Activated CD4-positive, alpha-beta memory T cell treated with anti-CD3 and anti-CD28 coated beads for 36 hours (primary cell): ENCODE results near the gene LRRFIP1. TPM values are rescaled to one million over a fixed set of nuclear protein-coding genes. Genes with fewer than 3 reads are reported as not detected.

Experiments
- CTCF ChIA-PET: fragments of 350-600 bp; sonication (Branson Sonifier 250); formaldehyde crosslinking; loops from one replicate; lab custom pipeline; 2021; ENCODE audit warnings: antibody characterized with exemption, inconsistent platforms; lab: Charles Lee
- POLR2A ChIA-PET: fragments of 350-600 bp; sonication (Branson Sonifier 250); formaldehyde crosslinking; loops from one replicate; lab custom pipeline; 2021; ENCODE audit warnings: antibody characterized with exemption; lab: Charles Lee
- DNase-seq: peaks from one replicate; pipeline ENCODE4 v3.0.0-alpha.2; 2020
- H3K27ac Mint-ChIP-seq: one replicate; pipeline ENCODE4 v1.8.0; 2021; ENCODE audit warnings: mixed read lengths
- H3K27me3 Mint-ChIP-seq: one replicate; pipeline ENCODE4 v1.8.0; 2021; ENCODE audit warnings: mixed read lengths
- H3K36me3 Mint-ChIP-seq: one replicate; pipeline ENCODE4 v1.8.0; 2021; ENCODE audit warnings: mixed read lengths
- H3K4me1 Mint-ChIP-seq: one replicate; pipeline ENCODE4 v1.8.0; 2021; ENCODE audit warnings: low read depth, mixed read lengths
- H3K4me3 Mint-ChIP-seq: one replicate; pipeline ENCODE4 v1.8.0; 2021; ENCODE audit warnings: mild to moderate bottlenecking, mixed read lengths
- H3K9me3 Mint-ChIP-seq: one replicate; pipeline ENCODE4 v1.8.0; 2021; ENCODE audit warnings: mixed read lengths
- intact Hi-C: fragments of 100-400 bp; cut with micrococcal nuclease; formaldehyde crosslinking; loops from one replicate; pipeline ENCODE4 v1.15.1; 2023
- total RNA-seq, 2 experiments: library from RNA; stranded (reverse); gene quantifications; one replicate each; pipeline ENCODE4 v1.2.3, GENCODE V29; 2021

Gene LRRFIP1
- total RNA-seq, 2 experiments from 2014 or later: 238 to 240 TPM

GRCh38 chr2:237628247-237629187 lies 1.1 kb downstream of the LRRFIP1 start:
- Mint-ChIP-seq H3K36me3 (no peaks in the 10 kb centered on the region), H3K27ac (no peak overlapping the region), H3K4me3 (peak overlapping the region; percentile 78), H3K4me1 (peaks cover 15% of the 10 kb centered on the region), H3K9me3 (no peaks in the 10 kb centered on the region), H3K27me3 (peaks cover 24% of the 10 kb centered on the region)
- CTCF ChIA-PET: no interaction called here
- POLR2A ChIA-PET: no interaction called here
- DNase-seq: no peak
- intact Hi-C loops: no loop called here

DNA sequence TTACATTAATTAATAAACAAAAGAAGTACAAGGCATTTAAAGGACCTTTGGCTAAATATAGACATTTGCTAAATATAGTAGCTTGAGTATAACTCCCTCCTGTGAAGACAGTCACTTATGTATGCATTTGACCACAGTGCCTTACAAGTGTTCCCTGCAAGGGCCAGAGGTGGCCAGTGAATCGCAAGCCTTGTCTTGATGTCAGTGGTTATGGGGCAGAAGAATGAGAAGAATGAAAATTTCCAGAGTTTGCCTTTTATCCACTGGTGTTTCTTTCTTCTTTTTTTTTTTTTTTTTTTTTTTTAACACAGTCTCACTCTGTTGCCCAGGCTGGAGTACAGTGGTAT lies 1.8 kb downstream of the LRRFIP1 start:
- CTCF ChIA-PET: no interaction called here
- H3K36me3 Mint-ChIP-seq: no peaks in the 10 kb centered on the region

DNA sequence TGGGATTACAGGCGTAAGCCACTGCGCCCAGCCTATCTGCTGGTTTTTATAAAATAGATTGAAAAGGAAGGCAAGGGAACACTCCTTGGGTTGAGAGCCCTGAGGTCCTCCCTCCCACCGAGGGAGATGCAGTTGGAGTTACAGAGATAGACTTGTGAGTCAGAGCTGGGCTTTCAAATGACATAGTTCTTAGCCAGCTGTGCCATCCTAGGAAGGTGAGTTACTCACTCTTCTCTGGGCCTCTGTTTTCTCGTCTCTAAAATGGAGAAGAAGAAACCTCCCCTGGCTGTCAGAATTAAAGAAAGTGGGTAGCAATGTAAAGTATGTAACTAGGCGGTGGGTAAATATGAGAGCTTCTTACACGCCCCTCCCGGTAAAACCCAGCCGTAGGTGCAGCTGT lies 2.4 kb downstream of the LRRFIP1 start:
- Mint-ChIP-seq H3K27ac (no peak overlapping the region), H3K4me3 (no peak overlapping the region), H3K36me3 (no peaks in the 10 kb centered on the region), H3K9me3 (peaks cover 4% of the 10 kb centered on the region), H3K4me1 (peaks cover 15% of the 10 kb centered on the region), H3K27me3 (peaks cover 24% of the 10 kb centered on the region)
- no peak for DNase-seq
- intact Hi-C loops: no loop called here
- CTCF ChIA-PET: no interaction called here
- POLR2A ChIA-PET: no interaction called here

More for the DNA sequence above, 1.8 kb downstream of the LRRFIP1 start:
- Mint-ChIP-seq H3K4me3 (no peak overlapping the region), H3K4me1 (peaks cover 15% of the 10 kb centered on the region), H3K27ac (no peak overlapping the region), H3K27me3 (peaks cover 24% of the 10 kb centered on the region), H3K9me3 (no peaks in the 10 kb centered on the region)
- DNase-seq: no peak
- intact Hi-C loops: no loop called here
- POLR2A ChIA-PET: no interaction called here

DNA sequence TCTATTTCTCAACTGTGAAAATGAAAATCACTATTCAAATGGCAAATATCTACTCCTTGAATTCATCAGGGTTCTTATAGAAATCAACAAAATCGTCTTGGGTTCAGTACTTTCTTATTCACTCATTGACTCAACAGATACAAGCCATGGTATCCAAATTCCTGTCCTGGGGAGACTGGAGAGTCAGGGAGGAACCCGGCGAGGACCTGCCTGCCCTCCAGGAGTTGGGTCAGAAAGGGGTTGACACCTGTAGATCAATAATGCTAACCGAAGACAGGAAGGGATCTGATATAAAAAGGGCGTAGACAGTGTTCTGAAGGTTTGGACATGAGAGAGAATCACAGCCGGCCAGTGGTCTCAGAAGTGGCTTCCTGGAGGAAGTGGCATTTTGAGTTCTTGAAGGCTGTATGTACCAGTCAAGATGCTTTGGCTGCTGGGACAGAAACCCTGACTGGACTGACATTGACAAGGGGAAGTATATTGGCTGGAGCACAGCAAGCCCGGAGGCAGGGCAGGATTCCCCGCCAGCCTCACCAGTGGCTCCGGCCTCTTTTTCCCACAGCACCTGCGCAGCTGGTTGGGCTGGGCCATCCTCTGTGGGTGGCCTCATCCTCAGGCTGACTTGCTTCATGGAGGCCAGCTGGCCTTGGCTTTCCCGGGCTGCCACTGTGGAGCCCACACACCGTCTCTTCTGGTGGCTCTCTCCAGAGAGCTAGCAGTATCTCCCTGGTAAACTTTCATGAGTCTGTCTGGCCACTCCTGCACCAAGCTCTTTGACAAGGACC lies 3.0 kb downstream of the LRRFIP1 start:
- Mint-ChIP-seq H3K9me3 (peaks cover 7% of the 10 kb centered on the region), H3K36me3 (no peaks in the 10 kb centered on the region), H3K4me3 (no peak overlapping the region), H3K4me1 (peaks cover 15% of the 10 kb centered on the region), H3K27ac (no peak overlapping the region), H3K27me3 (peaks cover 23% of the 10 kb centered on the region)
- ChIA-PET CTCF (no interaction called here), POLR2A (no interaction called here)
- no peak for DNase-seq
- intact Hi-C loops: no loop called here

- DNase-seq: no peak
- no peak overlapping the region for H3K4me3 Mint-ChIP-seq
- H3K36me3 Mint-ChIP-seq: no peaks in the 10 kb centered on the region
- ChIA-PET CTCF (no interaction called here), POLR2A (no interaction called here)
- H3K27me3 Mint-ChIP-seq: peaks cover 21% of the 10 kb centered on the region
- peaks cover 7% of the 10 kb centered on the region for H3K9me3 Mint-ChIP-seq
- H3K27ac Mint-ChIP-seq: no peak overlapping the region
- intact Hi-C loops: no loop called here
- peaks cover 15% of the 10 kb centered on the region for H3K4me1 Mint-ChIP-seq
Measured at GRCh38 chr2:237631007-237631785, 3.8 kb downstream of the LRRFIP1 start.

- no peak for DNase-seq
- H3K9me3 Mint-ChIP-seq: peaks cover 7% of the 10 kb centered on the region
- intact Hi-C loops: no loop called here
- H3K27ac Mint-ChIP-seq: no peak overlapping the region
- peaks cover 20% of the 10 kb centered on the region for H3K4me1 Mint-ChIP-seq
- POLR2A ChIA-PET: no interaction called here
- no peak overlapping the region for H3K4me3 Mint-ChIP-seq
- CTCF ChIA-PET: no interaction called here
- peaks cover 13% of the 10 kb centered on the region for H3K27me3 Mint-ChIP-seq
- H3K36me3 Mint-ChIP-seq: no peaks in the 10 kb centered on the region
Measured at GRCh38 chr2:237631801-237632585, 4.6 kb downstream of the LRRFIP1 start.

- Mint-ChIP-seq H3K27ac (no peak overlapping the region), H3K27me3 (peaks cover 10% of the 10 kb centered on the region), H3K9me3 (peaks cover 7% of the 10 kb centered on the region), H3K4me1 (peaks cover 18% of the 10 kb centered on the region), H3K4me3 (no peak overlapping the region), H3K36me3 (no peaks in the 10 kb centered on the region)
- POLR2A ChIA-PET: no interaction called here
- DNase-seq: no peak
- intact Hi-C loops: no loop called here
- CTCF ChIA-PET: interaction anchor here (0.9 kb wide), 1 partner anchor 16 kb away, joined by 3 read pairs; no protein-coding TSS in a partner anchor
Measured at GRCh38 chr2:237633061-237633561, 5.7 kb downstream of the LRRFIP1 start.

DNA sequence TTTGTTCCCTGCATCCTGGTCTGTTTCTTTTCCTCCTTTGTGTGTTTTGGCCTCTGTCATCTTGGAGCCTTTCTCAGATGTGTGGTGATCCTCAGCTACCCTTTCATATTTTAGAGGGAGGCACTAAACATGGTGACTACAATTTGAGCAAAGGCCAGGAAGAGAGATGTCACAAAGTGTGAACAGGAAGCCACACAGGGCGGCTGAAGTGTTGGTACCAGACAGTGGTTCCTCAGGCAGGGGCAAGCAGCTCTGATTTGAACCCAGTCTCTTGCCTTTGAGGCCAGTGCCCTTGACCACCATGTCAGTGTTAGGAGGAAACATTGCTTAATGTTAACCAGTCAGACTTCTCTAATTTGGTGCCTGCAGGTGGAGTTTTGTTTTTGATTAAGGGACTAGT lies 9.2 kb downstream of the LRRFIP1 start:
- ChIA-PET POLR2A (no interaction called here), CTCF (no interaction called here)
- Mint-ChIP-seq H3K4me1 (peaks cover 5% of the 10 kb centered on the region), H3K27me3 (no peaks in the 10 kb centered on the region), H3K27ac (no peak overlapping the region), H3K9me3 (peaks cover 7% of the 10 kb centered on the region), H3K36me3 (no peaks in the 10 kb centered on the region), H3K4me3 (no peak overlapping the region)
- intact Hi-C loops: no loop called here
- no peak for DNase-seq

DNA sequence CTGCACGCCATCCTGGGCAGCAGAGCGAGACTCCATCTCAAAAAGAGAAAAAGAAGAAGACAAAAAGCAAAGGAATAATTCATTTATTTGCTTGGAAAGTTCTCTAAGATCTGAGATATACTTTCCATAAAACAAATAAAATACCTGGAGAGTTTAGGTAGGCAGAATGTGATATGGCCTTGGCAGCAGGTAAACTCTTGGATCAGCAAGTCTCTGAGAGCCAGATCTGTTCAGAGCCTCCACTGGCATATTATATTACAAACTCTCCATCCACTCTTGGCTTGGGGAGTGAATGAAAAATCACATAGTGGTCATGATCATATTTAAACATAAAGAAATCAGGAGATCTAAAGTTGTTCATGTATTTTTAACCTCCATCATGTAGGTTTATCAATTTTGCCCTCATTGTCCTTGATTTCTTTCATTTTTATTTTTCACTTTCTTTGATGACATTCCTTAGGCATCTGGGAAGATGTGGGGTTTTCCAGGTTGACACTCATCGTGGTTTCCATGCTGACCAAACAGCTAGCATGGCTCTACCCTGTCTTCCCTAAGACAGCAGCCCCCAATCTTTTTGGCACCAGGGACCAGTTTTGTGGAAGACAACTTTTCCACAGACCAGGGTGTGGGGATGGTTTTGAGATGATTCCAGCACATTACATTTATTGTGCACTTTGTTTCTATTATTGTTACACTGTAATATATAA lies 10.2 kb downstream of the LRRFIP1 start:
- Mint-ChIP-seq H3K4me1 (peaks cover 5% of the 10 kb centered on the region), H3K27ac (no peak overlapping the region), H3K36me3 (no peaks in the 10 kb centered on the region), H3K27me3 (no peaks in the 10 kb centered on the region), H3K4me3 (no peak overlapping the region), H3K9me3 (peaks cover 7% of the 10 kb centered on the region)
- POLR2A ChIA-PET: no interaction called here
- CTCF ChIA-PET: no interaction called here
- intact Hi-C loops: no loop called here
- DNase-seq: no peak

GRCh38 chr2:237638176-237638575 lies 10.8 kb downstream of the LRRFIP1 start:
- H3K36me3 Mint-ChIP-seq: no peaks in the 10 kb centered on the region
- intact Hi-C loops: no loop called here
- DNase-seq: no peak
- no peak overlapping the region for H3K27ac Mint-ChIP-seq
- H3K9me3 Mint-ChIP-seq: peaks cover 7% of the 10 kb centered on the region
- H3K27me3 Mint-ChIP-seq: no peaks in the 10 kb centered on the region
- CTCF ChIA-PET: no interaction called here
- peaks cover 5% of the 10 kb centered on the region for H3K4me1 Mint-ChIP-seq
- POLR2A ChIA-PET: no interaction called here
- no peak overlapping the region for H3K4me3 Mint-ChIP-seq
